OCI-LY7 (cell line): ENCODE measurements around the gene GPRC5C. TPM values are rescaled to one million over a fixed set of nuclear protein-coding genes. Genes with fewer than 3 reads are reported as not detected.
A peak's percentile ranks its signal among the peaks of the same experiment; 100 is the strongest.

ENCODE experiments used
- small RNA-seq: library from RNA; depleted of rRNA; stranded (forward); fragments of <200 nt; gene quantifications from one replicate; pipeline ENCODE3, GENCODE V24; 2014
- total RNA-seq, 2 experiments: library from RNA; depleted of rRNA in 1 of 2; stranded (reverse); fragments of >200 nt in 1 of 2; shearing (Covaris generic) in 1 of 2; gene quantifications; 2 replicates each; pipeline ENCODE4 v1.2.3, GENCODE V29; 2014 to 2022

The GPRC5C gene
- total RNA-seq, 2 experiments from 2014 or later = 1.1 to 19.5 TPM

Small RNA genes within 50 kb of the gene (small RNA-seq; reads per million reads assigned to genes)
- gene RNA5SP448 = 2.7 reads per million, percentile 83 among the genes with 10 or more reads in this experiment

Other genes starting within 250 kb of the GPRC5C start
- 4,732 and 5,467 TPM in 2 replicates for gene RPL38, start 228.4 kb upstream of the GPRC5C start, total RNA-seq (2014; rRNA removed; shearing (Covaris generic))
- gene RPL38, start 228.4 kb upstream of the GPRC5C start, total RNA-seq (2022) = 1,845 and 1,913 TPM in 2 replicates
- gene TTYH2, start 218.5 kb upstream of the GPRC5C start, total RNA-seq (2014; rRNA removed; shearing (Covaris generic)) = 1.7 and 3.1 TPM in 2 replicates
- 3.8 and 4.3 TPM in 2 replicates for gene TTYH2, start 218.5 kb upstream of the GPRC5C start, total RNA-seq (2022)
- not detected in 2 replicates for gene DNAI2, start 157.9 kb upstream of the GPRC5C start, total RNA-seq (2014; rRNA removed; shearing (Covaris generic))
- gene DNAI2, start 157.9 kb upstream of the GPRC5C start, total RNA-seq (2022) = not detected in 2 replicates
- gene KIF19, start 105.9 kb upstream of the GPRC5C start, total RNA-seq (2014; rRNA removed; shearing (Covaris generic)) = not detected in 2 replicates
- not detected in 2 replicates for gene KIF19, start 105.9 kb upstream of the GPRC5C start, total RNA-seq (2022)
- gene BTBD17, start 70.2 kb upstream of the GPRC5C start, total RNA-seq (2014; rRNA removed; shearing (Covaris generic)) = not detected in 2 replicates
- not detected in 2 replicates for gene BTBD17, start 70.2 kb upstream of the GPRC5C start, total RNA-seq (2022)
- gene GPR142, start 64.6 kb upstream of the GPRC5C start, total RNA-seq (2014; rRNA removed; shearing (Covaris generic)) = not detected in 2 replicates
- not detected in 2 replicates for gene GPR142, start 64.6 kb upstream of the GPRC5C start, total RNA-seq (2022)
- 6.7 and 7.4 TPM in 2 replicates for gene CD300A, start 34.5 kb downstream of the GPRC5C start, total RNA-seq (2014; rRNA removed; shearing (Covaris generic))
- 1.8 and 3.5 TPM in 2 replicates for gene CD300A, start 34.5 kb downstream of the GPRC5C start, total RNA-seq (2022)
- not detected in 2 replicates for gene CD300LB, start 99.4 kb downstream of the GPRC5C start, total RNA-seq (2014; rRNA removed; shearing (Covaris generic))
- gene CD300LB, start 99.4 kb downstream of the GPRC5C start, total RNA-seq (2022) = not detected in 2 replicates
- not detected in 2 replicates for gene CD300C, start 114.0 kb downstream of the GPRC5C start, total RNA-seq (2014; rRNA removed; shearing (Covaris generic))
- gene CD300C, start 114.0 kb downstream of the GPRC5C start, total RNA-seq (2022) = not detected in 2 replicates
- gene CD300H, start 135.4 kb downstream of the GPRC5C start, total RNA-seq (2014; rRNA removed; shearing (Covaris generic)) = not detected in 2 replicates
- gene CD300H, start 135.4 kb downstream of the GPRC5C start, total RNA-seq (2022) = not detected in 2 replicates
- not detected in 2 replicates for gene CD300LD, start 160.2 kb downstream of the GPRC5C start, total RNA-seq (2014; rRNA removed; shearing (Covaris generic))
- gene CD300LD, start 160.2 kb downstream of the GPRC5C start, total RNA-seq (2022) = not detected in 2 replicates
- not detected in 2 replicates for gene CD300E, start 191.7 kb downstream of the GPRC5C start, total RNA-seq (2014; rRNA removed; shearing (Covaris generic))
- gene CD300E, start 191.7 kb downstream of the GPRC5C start, total RNA-seq (2022) = not detected in 2 replicates